HL-60/S4 (cell line): ENCODE results near the gene UNC93B1.

Experiments
- in situ Hi-C: fragments of 300-500 bp; cut with MboI; formaldehyde crosslinking; loops from 2 replicates; pipeline ENCODE4 v1.14.3; 2022; ENCODE audit warnings: low sequenced_read_pairs

UNC93B1 gene

DNA sequence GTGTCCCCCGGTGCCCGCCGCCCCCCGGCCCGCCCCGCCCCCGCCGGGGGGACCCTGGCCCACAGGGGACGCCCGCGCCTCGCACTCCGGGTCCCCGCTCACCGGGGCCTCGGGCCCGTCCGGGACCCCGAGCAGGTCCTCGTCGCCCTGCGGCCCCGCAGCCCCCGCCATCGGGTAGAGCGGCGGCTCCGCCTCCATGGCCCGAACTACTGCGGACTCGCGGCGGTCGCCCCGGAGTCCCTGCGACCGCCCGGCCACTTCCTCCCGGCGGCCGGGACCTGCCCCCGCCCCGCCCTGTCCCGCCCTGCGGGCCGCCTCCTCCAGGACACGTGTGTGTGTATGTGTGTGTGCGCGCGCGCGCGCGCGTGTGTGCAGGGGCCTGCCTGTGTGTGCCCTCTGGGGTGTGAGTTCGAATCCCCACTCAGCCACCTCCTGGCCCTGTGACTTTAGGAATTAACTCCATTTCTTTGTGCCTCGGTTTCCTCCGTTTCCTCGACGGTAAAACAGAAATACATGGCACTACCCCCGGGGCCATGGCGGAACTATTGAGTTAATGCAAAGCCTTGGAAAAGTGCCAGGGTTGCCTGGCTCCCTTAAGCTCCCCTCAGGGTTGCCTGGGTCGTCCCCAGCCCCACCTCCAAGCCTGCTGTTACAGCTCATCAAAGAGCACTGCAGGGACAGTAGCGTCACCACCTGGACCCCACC, at the start of gene UNC93B1:
Gene UNC93B1, minus strand, starts transcription at position 252 of the 705 bp plus-strand sequence. Its CDS starts 54 bp downstream, at position 198.
- in situ Hi-C loops: no loop called here

DNA sequence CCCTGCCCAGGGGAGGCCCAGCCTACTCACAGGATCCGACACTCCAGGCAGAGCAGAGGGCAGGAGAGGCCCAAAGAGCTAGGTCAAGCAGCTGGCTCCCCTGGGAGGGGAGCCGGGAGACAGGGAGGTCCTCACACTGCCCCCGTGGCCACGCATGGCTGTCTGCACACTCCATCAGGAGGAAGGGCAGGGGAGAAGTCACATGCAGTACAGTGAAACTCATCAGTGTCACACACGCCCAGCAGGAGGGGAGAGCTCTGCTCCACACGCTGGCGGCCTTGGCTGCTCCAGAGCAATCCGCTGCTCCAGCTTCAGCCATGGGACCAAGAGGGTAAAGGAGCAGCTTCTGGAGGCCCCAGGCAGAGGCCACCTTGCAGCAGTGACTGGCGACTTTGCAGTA, 49.2 kb upstream of the UNC93B1 start:
- in situ Hi-C loops: no loop called here

DNA sequence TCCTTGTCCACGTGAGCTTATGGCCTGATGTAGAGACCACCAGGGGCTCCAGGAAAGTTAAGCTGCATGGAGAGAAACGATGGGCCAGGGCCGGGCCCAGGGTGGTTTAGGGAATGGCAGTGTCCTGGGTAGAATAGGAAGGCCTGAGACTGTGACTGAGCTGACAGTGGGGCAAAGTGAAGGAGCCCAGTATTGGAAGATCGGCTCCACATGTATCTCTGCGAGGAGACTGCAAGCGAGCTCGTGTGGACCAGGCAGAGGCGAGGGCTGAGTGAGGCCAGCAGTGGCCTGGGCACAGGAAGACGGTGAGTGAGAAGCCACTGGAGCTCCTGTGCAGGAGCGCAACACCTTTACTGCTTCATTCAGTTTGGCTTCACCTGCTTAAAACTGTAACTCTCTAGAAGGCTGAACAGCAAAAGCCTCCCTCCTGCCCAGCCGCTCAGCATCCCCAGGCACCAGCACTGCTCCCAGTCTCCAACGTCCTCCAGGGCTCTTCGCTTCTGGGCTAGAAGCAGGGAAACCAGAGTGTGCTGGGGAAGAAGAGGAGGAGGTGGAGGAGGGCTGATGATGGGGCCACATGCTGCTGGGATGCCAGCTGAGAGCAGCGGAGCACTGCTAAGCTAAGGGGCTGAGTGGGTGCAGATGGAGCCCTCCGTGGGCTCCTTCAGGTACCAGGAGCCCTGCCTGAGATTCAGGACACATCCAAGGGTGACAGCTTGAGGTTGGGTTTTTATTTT, 48.4 kb upstream of the UNC93B1 start:
- in situ Hi-C loops: no loop called here

- in situ Hi-C loops: no loop called here
Measured at GRCh38 chr11:68051191-68052136, 47.6 kb upstream of the UNC93B1 start.

DNA sequence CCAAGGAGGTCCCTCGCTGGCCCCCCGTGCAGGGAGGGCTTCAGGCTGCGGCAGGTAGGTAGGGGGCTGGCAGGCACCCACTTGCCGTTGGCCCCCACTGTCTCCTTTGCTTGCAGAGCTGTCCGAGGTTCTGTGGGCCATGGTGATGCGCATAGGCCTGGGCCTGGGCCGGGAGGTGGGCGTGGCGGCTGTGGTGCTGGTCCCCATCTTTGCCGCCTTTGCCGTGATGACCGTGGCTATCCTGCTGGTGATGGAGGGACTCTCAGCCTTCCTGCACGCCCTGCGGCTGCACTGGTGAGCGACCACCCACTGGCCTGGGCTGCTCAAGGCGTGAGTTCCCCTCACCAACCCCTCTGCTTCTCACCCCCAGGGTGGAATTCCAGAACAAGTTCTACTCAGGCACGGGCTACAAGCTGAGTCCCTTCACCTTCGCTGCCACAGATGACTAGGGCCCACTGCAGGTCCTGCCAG, 46.5 kb upstream of the UNC93B1 start:
- in situ Hi-C loops: no loop called here

GRCh38 chr11:68049509-68050370, 45.8 kb upstream of the UNC93B1 start:
- in situ Hi-C loops: no loop called here

DNA sequence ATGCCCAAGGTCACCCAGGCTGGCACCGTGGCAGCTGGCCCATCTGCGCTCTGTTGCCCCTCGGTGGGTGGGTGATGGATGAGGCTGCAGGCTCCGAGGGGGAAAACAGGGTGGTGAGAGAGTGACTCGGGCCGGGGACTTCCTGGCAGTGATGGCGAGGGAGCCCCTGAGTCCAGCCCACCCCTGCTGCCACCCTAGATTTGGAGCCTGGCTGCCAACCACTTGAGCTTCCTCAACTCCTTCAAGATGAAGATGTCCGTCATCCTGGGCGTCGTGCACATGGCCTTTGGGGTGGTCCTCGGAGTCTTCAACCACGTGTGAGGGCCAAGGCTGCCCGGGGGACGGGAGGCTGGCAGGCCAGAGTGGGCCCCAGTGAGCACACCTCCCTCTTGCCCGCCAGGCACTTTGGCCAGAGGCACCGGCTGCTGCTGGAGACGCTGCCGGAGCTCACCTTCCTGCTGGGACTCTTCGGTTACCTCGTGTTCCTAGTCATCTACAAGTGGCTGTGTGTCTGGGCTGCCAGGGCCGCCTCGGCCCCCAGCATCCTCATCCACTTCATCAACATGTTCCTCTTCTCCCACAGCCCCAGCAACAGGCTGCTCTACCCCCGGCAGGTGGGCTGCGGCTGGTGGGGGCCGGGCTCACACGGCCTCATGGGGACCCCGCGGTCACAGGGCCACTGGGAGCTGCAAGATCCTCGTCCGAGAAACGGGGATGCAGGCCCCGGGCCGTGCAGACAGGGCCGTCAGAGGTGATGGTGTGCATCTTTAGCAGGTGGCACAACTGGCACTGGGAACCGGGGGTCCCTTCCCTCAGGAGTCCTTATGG, 45.0 kb upstream of the UNC93B1 start:
- in situ Hi-C loops: no loop called here

- in situ Hi-C loops: no loop called here
Measured at GRCh38 chr11:68047437-68048290, 43.8 kb upstream of the UNC93B1 start.

DNA sequence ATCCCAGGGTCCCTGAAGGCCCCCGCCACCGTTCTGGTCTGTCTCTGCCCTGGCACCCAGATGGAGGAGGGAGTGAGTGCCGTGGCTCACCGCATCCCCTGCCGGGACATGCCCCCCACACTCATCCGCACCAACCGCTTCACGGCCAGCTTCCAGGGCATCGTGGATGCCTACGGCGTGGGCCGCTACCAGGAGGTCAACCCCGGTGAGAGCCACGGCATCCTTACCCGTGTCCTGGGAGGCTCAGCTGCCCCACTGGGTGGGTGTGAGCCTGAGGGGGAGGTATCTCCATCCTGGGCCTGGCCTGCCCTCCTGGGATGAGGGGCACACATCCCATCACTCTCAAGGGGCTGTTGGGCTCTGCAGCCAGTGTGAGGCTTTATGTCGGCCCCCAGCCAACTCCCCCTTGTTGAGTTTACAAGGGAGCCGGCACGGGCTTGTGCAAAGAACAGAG, 41.0 kb upstream of the UNC93B1 start:
- in situ Hi-C loops: no loop called here

DNA sequence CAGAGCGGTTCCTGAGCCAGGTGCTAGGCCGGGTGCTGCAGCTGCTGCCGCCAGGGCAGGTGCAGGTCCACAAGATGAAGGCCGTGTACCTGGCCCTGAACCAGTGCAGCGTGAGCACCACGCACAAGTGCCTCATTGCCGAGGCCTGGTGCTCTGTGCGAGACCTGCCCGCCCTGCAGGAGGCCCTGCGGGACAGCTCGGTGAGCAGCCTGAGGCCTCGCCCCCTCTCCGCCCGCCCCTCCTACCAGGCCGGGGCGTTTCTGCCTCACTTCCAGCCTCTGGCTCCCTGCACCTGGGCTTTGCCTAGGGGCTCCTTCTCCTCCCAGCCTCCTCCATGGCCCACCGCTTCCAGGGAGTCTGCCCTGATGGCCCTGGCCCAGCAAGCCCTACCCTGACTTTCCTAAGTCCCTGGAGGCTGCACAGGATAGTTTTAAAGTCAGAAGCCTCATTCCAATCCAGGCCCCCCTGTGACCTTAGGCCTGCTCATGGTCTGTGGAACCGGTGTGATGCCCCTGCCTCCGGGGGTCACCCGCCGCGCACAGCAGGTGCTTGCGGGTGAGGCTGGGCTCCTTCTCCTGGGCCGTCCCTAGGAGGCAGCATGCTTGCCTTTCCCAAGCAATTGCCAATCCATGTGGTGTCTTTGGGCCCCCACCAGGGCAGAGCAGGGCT, 40.4 kb upstream of the UNC93B1 start:
- in situ Hi-C loops: no loop called here

GRCh38 chr11:68043349-68044144, 39.6 kb upstream of the UNC93B1 start:
- in situ Hi-C loops: no loop called here

DNA sequence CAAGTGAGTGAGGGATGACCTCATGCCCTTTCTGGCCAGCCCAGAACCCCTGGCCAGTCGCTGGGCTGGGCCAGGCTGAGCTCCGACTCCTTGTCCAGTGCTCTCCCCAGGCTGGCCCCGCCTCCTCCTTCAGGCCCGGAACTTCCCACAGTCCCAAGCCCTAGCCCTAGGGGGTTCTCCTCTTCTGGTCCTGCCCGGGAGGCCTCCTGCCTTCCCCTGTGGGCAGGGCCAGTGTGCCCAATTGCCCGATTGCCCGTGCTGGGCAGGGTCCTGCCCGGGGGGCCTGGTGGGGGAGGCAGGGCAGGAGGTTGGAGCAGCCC, 39.1 kb upstream of the UNC93B1 start:
- in situ Hi-C loops: no loop called here

DNA sequence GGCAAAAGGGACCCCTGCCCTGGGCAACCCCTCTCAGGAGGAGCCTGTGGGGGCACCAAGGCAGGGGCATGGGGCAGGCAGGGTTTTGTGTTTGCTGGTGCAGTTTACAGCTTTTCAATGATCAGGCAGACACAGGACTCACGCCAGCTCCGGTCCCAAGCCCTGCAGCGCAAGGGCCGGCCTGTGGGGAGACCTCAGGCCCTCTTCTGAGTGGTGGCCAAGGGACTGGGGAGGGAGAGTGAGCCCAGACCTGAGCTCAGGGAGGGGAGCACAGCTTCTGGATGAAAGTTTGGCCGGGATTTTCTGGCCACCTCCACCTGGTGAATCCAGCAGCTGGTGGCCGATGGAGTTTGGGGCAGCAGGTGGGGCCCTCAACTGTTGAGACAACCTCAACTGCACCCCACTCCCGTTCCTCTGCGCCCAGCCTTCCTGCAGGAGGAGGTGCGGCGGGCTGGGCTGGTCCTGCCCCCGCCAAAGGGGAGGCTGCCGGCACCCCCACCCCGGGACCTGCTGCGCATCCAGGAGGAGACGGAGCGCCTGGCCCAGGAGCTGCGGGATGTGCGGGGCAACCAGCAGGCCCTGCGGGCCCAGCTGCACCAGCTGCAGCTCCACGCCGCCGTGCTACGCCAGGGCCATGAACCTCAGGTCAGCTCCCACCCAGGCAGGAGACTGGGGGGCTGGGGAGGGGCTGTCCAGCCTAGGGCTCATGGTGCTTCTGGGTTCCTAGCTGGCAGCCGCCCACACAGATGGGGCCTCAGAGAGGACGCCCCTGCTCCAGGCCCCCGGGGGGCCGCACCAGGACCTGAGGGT, 38.5 kb upstream of the UNC93B1 start:
- in situ Hi-C loops: no loop called here

GRCh38 chr11:68041617-68042218, 37.8 kb upstream of the UNC93B1 start:
- in situ Hi-C loops: no loop called here

DNA sequence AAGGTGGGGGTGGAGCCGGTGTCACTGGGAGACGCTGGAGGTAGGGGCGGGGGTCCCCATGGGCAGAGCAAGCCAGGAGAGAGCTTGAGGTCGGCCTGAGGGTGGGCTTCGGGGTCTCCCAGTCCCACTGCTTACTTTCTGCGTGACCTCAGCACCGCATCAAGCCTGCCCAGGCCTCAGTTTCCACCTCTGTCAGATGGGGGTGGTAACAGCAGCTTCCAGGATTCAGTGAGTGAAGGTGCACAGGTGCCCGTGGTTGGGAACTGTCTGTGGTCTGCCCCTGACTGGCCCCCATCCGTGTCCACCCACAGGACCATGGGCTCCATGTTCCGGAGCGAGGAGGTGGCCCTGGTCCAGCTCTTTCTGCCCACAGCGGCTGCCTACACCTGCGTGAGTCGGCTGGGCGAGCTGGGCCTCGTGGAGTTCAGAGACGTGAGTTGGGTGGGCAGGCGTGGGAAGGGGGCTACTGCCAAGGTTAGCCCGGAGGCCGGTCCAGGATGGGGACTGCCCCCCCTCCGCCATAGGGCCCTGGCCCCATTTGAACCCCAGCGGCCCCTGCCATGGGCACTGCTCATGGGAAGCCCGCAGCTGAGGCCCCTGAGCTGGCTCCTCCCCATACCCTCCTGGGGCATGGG, 37.2 kb upstream of the UNC93B1 start:
- in situ Hi-C loops: no loop called here
